ENCODE measurements around the gene ZC3H12C.
"Not testable (repeated sequence)": the region's sequence is repeated elsewhere in the genome, so short reads cannot be mapped to it uniquely, and the experiment has no call there.

The ZC3H12C gene

DNA sequence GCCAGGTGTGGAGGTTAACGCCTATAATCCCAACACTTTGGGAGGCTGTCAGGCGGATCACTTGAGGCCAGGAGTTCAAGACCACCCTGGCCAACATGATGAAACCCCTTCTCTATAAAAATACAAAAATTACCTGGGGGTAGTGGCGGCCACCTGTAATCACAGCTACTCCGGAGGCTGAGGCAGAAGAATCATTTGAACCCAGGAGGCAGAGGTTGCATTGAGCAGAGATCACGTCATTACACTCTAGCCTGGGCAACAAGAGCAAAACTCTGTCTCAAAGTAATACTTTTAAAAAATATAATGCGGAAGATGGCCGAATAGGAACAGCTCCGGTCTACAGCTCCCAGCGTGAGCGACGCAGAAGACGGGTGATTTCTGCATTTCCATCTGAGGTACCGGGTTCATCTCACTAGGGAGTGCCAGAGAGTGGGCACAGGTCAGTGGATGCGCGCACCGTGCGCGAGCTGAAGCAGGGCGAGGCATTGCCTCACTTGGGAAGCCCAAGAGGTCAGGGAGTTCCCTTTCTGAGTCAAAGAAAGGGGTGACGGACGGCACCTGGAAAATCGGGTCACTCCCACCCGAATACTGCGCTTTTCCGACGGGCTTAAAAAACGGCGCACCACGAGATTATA, 115.6 kb downstream of the ZC3H12C start:
- not testable (repeated sequence) for DNase-seq

DNA sequence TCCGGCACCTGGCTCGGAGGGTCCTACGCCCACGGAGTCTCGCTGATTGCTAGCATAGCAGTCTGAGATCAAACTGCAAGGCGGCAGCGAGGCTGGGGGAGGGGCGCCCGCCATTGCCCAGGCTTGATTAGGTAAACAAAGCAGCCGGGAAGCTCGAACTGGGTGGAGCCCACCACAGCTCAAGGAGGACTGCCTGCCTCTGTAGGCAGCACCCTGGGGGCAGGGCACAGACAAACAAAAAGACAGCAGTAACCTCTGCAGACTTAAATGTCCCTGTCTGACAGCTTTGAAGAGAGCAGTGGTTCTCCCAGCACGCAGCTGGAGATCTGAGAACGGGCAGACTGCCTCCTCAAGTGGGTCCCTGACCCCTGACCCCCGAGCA, 116.1 kb downstream of the ZC3H12C start:
- not testable (repeated sequence) for DNase-seq

DNA sequence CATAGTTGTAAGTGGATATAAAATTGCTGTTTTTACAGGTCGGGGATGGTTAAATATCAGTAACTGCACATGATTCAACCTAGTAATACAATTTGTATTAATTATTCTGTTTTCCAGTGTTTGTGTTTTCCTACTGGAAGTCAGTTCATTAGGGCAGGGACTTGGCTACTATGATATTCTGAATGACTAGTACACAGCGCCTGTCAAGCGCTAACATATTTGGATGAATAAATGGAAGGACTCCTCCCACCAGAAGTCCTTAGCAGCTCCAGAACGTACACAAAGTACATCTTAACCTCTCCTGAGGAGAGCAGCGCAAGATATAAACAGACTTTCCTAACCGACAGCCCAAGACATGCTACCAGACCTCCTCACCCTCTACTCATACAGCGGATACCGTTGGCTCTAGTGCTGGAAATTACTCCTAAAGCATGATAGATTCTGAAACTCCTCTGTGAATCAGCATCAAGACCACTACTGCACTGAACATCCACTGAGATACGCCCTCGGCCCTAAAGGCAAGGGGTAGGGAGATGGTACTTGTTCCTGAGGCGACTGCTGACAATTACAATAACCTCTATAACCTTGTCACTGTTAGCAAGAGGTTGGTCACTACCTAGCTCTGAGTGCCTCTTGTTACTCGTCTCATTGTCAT, 124.2 kb downstream of the ZC3H12C start:
- DNase-seq, result no peak

DNA sequence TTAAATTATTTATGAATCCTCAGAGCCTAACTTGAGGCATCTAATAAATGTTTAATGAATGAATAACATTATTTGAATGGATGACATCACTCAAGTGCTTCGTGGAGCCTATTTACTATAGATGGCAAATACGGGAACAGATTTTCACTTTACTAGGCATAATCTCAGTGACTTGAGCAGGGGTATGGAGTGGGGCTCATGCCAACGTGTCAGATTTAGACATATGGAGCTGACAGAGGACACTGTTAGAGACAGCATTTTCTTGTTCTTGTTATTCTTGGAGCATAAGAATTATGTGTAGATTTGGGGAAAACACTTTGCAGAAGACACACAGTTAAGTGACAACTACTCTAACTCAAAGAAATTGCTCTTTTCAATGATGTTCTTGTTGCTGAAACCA, 124.7 kb downstream of the ZC3H12C start:
- DNase-seq, result peak in 3 of 58 donors; percentile 11 to 16 (median 12)

DNA sequence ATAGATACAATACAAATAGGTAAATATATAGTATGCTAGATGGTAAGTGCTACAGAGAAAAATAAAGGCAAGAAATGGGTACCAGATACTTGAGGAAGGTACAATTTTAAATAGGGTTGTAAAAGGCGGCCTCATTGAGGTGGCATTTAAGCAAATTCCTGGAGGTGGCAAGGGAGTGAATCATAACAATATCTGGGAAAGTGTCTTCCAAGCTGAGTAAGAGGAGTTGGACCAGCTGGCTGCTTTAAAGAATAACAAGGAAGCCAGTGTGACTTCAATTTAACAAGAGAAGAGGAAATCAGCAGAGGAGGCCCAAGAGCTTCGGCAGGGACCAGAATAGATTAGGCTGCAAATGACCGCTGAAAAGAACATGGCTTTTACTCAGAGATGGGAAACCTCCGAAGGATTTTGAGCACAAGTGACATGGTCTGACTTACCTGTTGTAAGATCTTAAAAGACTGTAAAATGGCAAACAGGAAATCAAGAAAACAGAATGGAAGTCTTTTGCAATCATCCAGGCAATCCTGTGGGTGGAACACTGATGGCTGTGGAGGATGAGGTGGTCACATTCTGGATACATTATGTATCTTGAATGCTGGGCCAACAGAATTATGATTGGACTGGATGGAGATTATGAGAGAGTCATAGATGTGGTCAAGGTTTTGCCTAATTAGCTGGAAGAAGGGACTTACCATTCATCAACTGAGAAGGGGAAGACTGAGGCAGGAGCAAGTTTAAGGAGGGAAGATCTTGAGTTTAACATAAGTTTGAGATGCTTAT, 126.0 kb downstream of the ZC3H12C start:
- peak in 6 of 58 donors; percentile 7 to 36 (median 18) for DNase-seq
